H1 (cell line): ENCODE data around the gene OCIAD1. TPM values are rescaled to one million over a fixed set of nuclear protein-coding genes. Genes with fewer than 3 reads are reported as not detected.

ENCODE experiments used
- BCL11A ChIP-seq, 2 experiments: IDR thresholded peaks; one replicate each; pipeline ENCODE4 v1.6.1; 2011; ENCODE audit warnings: low read depth in 2 of 2, low read length in 2 of 2, mild to moderate bottlenecking in 2 of 2
- CEBPB ChIP-seq: IDR thresholded peaks from 2 replicates; pipeline ENCODE4 v1.6.1; 2012; ENCODE audit warnings: low read depth, low read length
- EZH2 ChIP-seq: fragments of 200-600 bp; sonication (generic); IDR thresholded peaks from 2 replicates; pipeline ENCODE4 v1.7.1; 2012; ENCODE audit warnings: low read depth, mild to moderate bottlenecking, moderate library complexity, low read length, inconsistent platforms; ENCODE audit not compliant: severe bottlenecking
- POU5F1 ChIP-seq: IDR thresholded peaks from 2 replicates; pipeline ENCODE4 v1.6.1; 2011; ENCODE audit warnings: low read depth, mild to moderate bottlenecking, low read length, moderate library complexity
- RFX5 ChIP-seq: IDR thresholded peaks from 2 replicates; pipeline ENCODE4 v1.6.1; 2011; ENCODE audit warnings: low read depth, low read length, improper control_type of control experiment, borderline replicate concordance
- SIN3A ChIP-seq, 2 experiments: IDR thresholded peaks in 1 of 2; conservative IDR thresholded peaks in 1 of 2; 2 replicates each; pipeline ENCODE4 v1.6.1; 2011 to 2012; ENCODE audit warnings: low read length in 2 of 2, improper control_type of control experiment in 1 of 2, low read depth in 1 of 2, mild to moderate bottlenecking in 1 of 2
- polyA plus RNA-seq, 7 experiments: library from polyadenylated mRNA; depleted of rRNA in 3 of 7; stranded (reverse) in 5 of 7; unstranded in 2 of 7; fragments of >200 nt in 5 of 7; fragments of 200-250 nt in 2 of 7; gene quantifications; 1 replicate in 5 of 7; 2 replicates in 1 of 7; 4 replicates in 1 of 7; pipeline versions ENCODE4 v1.2.1 to v1.2.3, GENCODE V29; 2011 to 2013; ENCODE audit warnings: missing spikeins in 2 of 7, mixed read lengths in 2 of 7
- total RNA-seq: library from RNA; stranded (reverse); fragmentation: NEBNext Ultra II Directional; extraction: Animal tissue kit (Norgen Biotek cat#: 25700); gene quantifications from 2 replicates; pipeline ENCODE4 v1.2.1, GENCODE V29; 2021
- TF ChIP-seq, protein P1 (sequence below): IDR thresholded peaks from 2 replicates; pipeline ENCODE4 v1.6.1; 2011; ENCODE audit warnings: low read depth, mild to moderate bottlenecking, low read length; ENCODE audit not compliant: insufficient read depth

OCIAD1 gene
- total and polyA plus RNA-seq, 2 of the 8 experiments (the other 6 are each of a cell fraction or from before 2014, with no cell fraction given), result 79.9 to 163 TPM

DNA sequence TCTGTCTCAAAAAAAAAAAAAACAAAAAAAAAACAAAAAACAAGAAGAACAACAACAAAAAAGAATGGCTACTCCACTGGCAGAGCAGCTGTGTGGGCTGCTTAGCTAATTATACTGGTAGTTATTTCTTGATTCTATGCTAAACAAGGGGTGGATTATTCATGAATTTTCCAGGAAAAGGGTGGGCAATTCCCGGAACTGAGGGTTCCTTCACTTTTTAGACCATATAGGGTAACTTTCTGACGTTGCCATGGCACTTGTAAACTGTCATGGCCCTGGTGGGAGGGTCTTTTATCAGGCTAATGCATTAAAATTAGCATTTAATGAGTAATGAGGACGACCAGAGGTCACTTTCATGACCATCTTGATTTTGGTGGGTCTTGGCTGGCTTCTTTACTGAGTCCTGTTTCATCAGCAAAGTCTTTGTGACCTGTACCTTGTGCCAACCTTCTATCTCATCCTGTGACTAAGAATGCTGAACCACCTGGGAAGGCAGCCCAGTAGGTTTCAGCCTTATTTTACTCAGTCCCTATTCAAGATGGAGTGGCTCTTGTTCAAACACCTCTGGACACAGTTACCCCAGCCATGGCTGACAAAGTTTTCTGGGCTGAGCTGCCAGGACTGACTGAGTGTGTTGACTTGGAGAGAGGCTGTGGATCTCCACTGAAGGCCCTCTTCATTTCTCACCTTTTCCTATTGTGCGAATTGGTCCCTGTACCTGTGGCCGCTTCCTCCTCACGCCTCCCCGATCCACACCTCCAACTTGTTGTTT, 77.0 kb downstream of the OCIAD1 start (continued):
- TF ChIP-seq POU5F1 (no peak), EZH2 (no peak), SIN3A (conservative IDR thresholded peaks at IDR 0.05 in 1 of 2, IDR thresholded peaks at IDR 0.05 in 1 of 2; ENCODE audit: low read depth in 1 of 2, low read length in 2 of 2) (no peak), BCL11A (IDR thresholded peaks at IDR 0.05; ENCODE audit: low read depth in 2 of 2, low read length in 2 of 2) (no peak), CEBPB (no peak), RFX5 (no peak)
- TF ChIP-seq, protein P1, sequence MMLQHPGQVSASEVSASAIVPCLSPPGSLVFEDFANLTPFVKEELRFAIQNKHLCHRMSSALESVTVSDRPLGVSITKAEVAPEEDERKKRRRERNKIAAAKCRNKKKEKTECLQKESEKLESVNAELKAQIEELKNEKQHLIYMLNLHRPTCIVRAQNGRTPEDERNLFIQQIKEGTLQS, result no peak
